HCT116 (cell line): Measurements from ENCODE around the gene RNF220. TPM values are rescaled to one million over a fixed set of nuclear protein-coding genes. Genes with fewer than 3 reads are reported as not detected.

Experiments
- ATAC-seq: fragments of 200-7000 bp; cut with Tn5 transposase; 2 replicates; pipeline ENCODE4 v1.9.1; 2020; ENCODE audit warnings: mild to moderate bottlenecking, moderate library complexity
- BruUV-seq: library from RNA; stranded (reverse); fragments of 400-500 nt; replicated peaks from 2 replicates; lab custom pipeline; 2021; lab: Mats Ljungman, UMichigan
- CTCF ChIA-PET: fragments of 300-600 bp; sonication (Branson Sonifier 250); formaldehyde crosslinking; loops from one replicate; lab custom pipeline; 2021; ENCODE audit warnings: antibody characterized with exemption; lab: Charles Lee
- POLR2A ChIA-PET: fragments of 300-600, 350-600 bp; sonication (Branson Sonifier 250); formaldehyde crosslinking; loops from one replicate; lab custom pipeline; 2021; ENCODE audit warnings: antibody characterized with exemption; lab: Charles Lee
- RAD21 ChIA-PET, 2 experiments: fragments of 300-600 bp; sonication (Branson Sonifier 250); formaldehyde crosslinking; loops; one replicate each; lab custom pipeline; 2023; ENCODE audit warnings: low total read pairs in 2 of 2; ENCODE audit not compliant: uncharacterized antibody in 2 of 2, unreplicated experiment in 2 of 2, low non-redundant PET in 1 of 2; lab: Charles Lee
- DNase-seq: peaks from one replicate; pipeline ENCODE4 v3.0.0-alpha.2; 2010; ENCODE audit warnings: low read depth, low spot score
- H2AFZ ChIP-seq: fragments of 200-600 bp; shearing (Covaris generic), sonication (generic); 2 replicates; pipeline ENCODE4 v1.6.1; 2017; ENCODE audit warnings: low read depth, mixed run types, mixed read lengths, antibody characterized with exemption, low read length; ENCODE audit not compliant: poor library complexity, severe bottlenecking
- H3K27ac ChIP-seq: 2 replicates; pipeline ENCODE4 v1.5.1; 2012; ENCODE audit warnings: low read depth, low read length
- H3K27me3 ChIP-seq: fragments of 200-600 bp; sonication (generic); 2 replicates; pipeline ENCODE4 v1.6.1; 2016; ENCODE audit warnings: mixed run types, low read length, mixed read lengths; ENCODE audit not compliant: insufficient read depth
- H3K36me3 ChIP-seq, 2 experiments: fragments of 200-500 bp in 1 of 2; fragments of 200-600 bp in 1 of 2; sonication (Bioruptor generic) in 1 of 2; sonication (generic) in 1 of 2; 2 replicates each; pipeline versions ENCODE4 v1.5.1 to v1.6.1; 2014 to 2016; ENCODE audit warnings: low read length in 2 of 2, inconsistent platforms in 1 of 2, mixed read lengths in 1 of 2, mixed run types in 1 of 2; ENCODE audit not compliant: insufficient read depth in 2 of 2, control insufficient read depth in 1 of 2
- H3K4me1 ChIP-seq, 2 experiments: fragments of 200-600 bp in 1 of 2; sonication (generic) in 1 of 2; 2 replicates each; pipeline versions ENCODE4 v1.5.1 to v1.6.1; 2012 to 2017; ENCODE audit warnings: low read length in 2 of 2, inconsistent platforms in 1 of 2, mild to moderate bottlenecking in 1 of 2, mixed read lengths in 1 of 2, mixed run types in 1 of 2, moderate library complexity in 1 of 2; ENCODE audit not compliant: insufficient read depth in 2 of 2, control insufficient read depth in 1 of 2
- H3K4me2 ChIP-seq: fragments of 200-600 bp; sonication (generic); 2 replicates; pipeline ENCODE4 v1.6.1; 2017; ENCODE audit warnings: mixed run types, low read length, mixed read lengths
- H3K4me3 ChIP-seq, 2 experiments: fragments of 200-600 bp in 1 of 2; sonication (generic) in 1 of 2; replicated peaks in 1 of 2; 2 replicates each; pipeline ENCODE4 v1.5.1; 2011 to 2016; ENCODE audit warnings: low read length in 2 of 2, control low read depth in 1 of 2, low read depth in 1 of 2, mild to moderate bottlenecking in 1 of 2, mixed read lengths in 1 of 2, mixed run types in 1 of 2
- H3K79me2 ChIP-seq: fragments of 200-600 bp; sonication (generic); 2 replicates; pipeline ENCODE4 v1.6.1; 2017; ENCODE audit warnings: mild to moderate bottlenecking, mixed run types, low read length, moderate library complexity, mixed read lengths; ENCODE audit not compliant: insufficient read depth
- H3K9ac ChIP-seq: fragments of 200-600 bp; sonication (generic); 2 replicates; pipeline ENCODE4 v1.6.1; 2016; ENCODE audit warnings: low read length, mixed read lengths
- H3K9me2 ChIP-seq: fragments of 200-600 bp; sonication (generic), shearing (Covaris generic); 2 replicates; pipeline ENCODE4 v1.6.1; 2017; ENCODE audit warnings: mixed run types, mild to moderate bottlenecking, moderate library complexity; ENCODE audit not compliant: insufficient read depth
- H3K9me3 ChIP-seq, 2 experiments: fragments of 200-500 bp in 1 of 2; fragments of 200-600 bp in 1 of 2; sonication (Bioruptor generic) in 1 of 2; sonication (generic) in 1 of 2; 2 replicates each; pipeline ENCODE4 v1.6.1; 2014 to 2017; ENCODE audit warnings: low read length in 2 of 2, mixed read lengths in 2 of 2, inconsistent platforms in 1 of 2, low read depth in 1 of 2, mild to moderate bottlenecking in 1 of 2, mixed run types in 1 of 2, moderate library complexity in 1 of 2; ENCODE audit not compliant: control insufficient read depth in 1 of 2, insufficient read depth in 1 of 2
- H4K20me1 ChIP-seq: fragments of 200-600 bp; sonication (generic), shearing (Covaris generic); 2 replicates; pipeline ENCODE4 v1.6.1; 2017; ENCODE audit warnings: mixed run types, mild to moderate bottlenecking, moderate library complexity; ENCODE audit not compliant: insufficient read depth
- CBX3 ChIP-seq: IDR thresholded peaks from 2 replicates; pipeline ENCODE4 v1.6.1; 2012; ENCODE audit warnings: low read depth
- CEBPB ChIP-seq: IDR thresholded peaks from 2 replicates; pipeline ENCODE4 v1.6.1; 2012; ENCODE audit warnings: low read depth
- ELF1 ChIP-seq: IDR thresholded peaks from 2 replicates; pipeline ENCODE4 v1.6.1; 2012; ENCODE audit warnings: low read depth, borderline replicate concordance
- EZH2 ChIP-seq: fragments of 200-600 bp; sonication (generic); IDR thresholded peaks from 2 replicates; pipeline ENCODE4 v1.6.1; 2017; ENCODE audit warnings: antibody characterized with exemption, mixed run types
- EZH2phosphoT487 ChIP-seq: fragments of 200-600 bp; IDR thresholded peaks from 2 replicates; pipeline ENCODE4 v1.6.1; 2018; ENCODE audit warnings: antibody characterized with exemption, borderline replicate concordance
- FOSL1 ChIP-seq: IDR thresholded peaks from 2 replicates; pipeline ENCODE4 v1.6.1; 2012; ENCODE audit warnings: low read depth
- JUND ChIP-seq: IDR thresholded peaks from 2 replicates; pipeline ENCODE4 v1.6.1; 2012
- MAX ChIP-seq: IDR thresholded peaks from 2 replicates; pipeline ENCODE4 v1.6.1; 2012
- POLR2AphosphoS5 ChIP-seq: IDR thresholded peaks from 2 replicates; pipeline ENCODE4 v1.6.1; 2011; ENCODE audit warnings: mild to moderate bottlenecking, low read depth, low read length, moderate library complexity
- SP1 ChIP-seq: IDR thresholded peaks from 2 replicates; pipeline ENCODE4 v1.6.1; 2012; ENCODE audit warnings: low read depth
- TCF7L2 ChIP-seq: IDR thresholded peaks from 2 replicates; pipeline ENCODE4 v1.7.0; 2011; ENCODE audit warnings: borderline replicate concordance, inconsistent platforms; ENCODE audit not compliant: insufficient read depth, insufficient read length; ENCODE audit errors: extremely low read depth
- YY1 ChIP-seq: IDR thresholded peaks from 2 replicates; pipeline ENCODE4 v1.6.1; 2011; ENCODE audit warnings: low read length, low read depth, moderate library complexity, mild to moderate bottlenecking; ENCODE audit not compliant: insufficient replicate concordance; ENCODE audit errors: extremely low read depth
- ZFX ChIP-seq: fragments of 450-650 bp; IDR thresholded peaks from 2 replicates; pipeline ENCODE4 v1.6.1; 2017
- ZNF274 ChIP-seq: fragments of 200-500 bp; sonication (Bioruptor generic); IDR thresholded peaks from 2 replicates; pipeline ENCODE4 v1.6.1; 2014; ENCODE audit warnings: mild to moderate bottlenecking, low read depth, low read length, inconsistent platforms
- intact Hi-C: fragments of 100-400 bp; cut with micrococcal nuclease; formaldehyde crosslinking; loops from 2 replicates; pipeline ENCODE4 v1.10.0; 2022
- total RNA-seq: library from RNA; stranded (reverse); gene quantifications from one replicate; pipeline ENCODE4 v1.2.1, GENCODE V29; 2021; ENCODE audit not compliant: unreplicated experiment

Gene RNF220
- total RNA-seq, 1 experiment from 2014 or later = 84.5 TPM

- no peaks in the 10 kb centered on the region for H3K9me3 ChIP-seq
- POLR2A ChIA-PET = no interaction called here
- ATAC-seq = no peak
- no peak overlapping the region for H3K27ac ChIP-seq
- no peak for DNase-seq
- H3K36me3 ChIP-seq = no peaks in the 10 kb centered on the region
- no peaks in the 10 kb centered on the region for H3K27me3 ChIP-seq
- H3K4me2 ChIP-seq = no peak overlapping the region
- intact Hi-C loops = no loop called here
- H3K4me1 ChIP-seq = peaks cover 0 to 2% of the 10 kb centered on the region in 2 experiments; a peak in 2 of 4 replicates
- no peaks in the 10 kb centered on the region for H4K20me1 ChIP-seq
- no peaks in the 10 kb centered on the region for H3K79me2 ChIP-seq
- no peak overlapping the region for H2AFZ ChIP-seq
- H3K9me2 ChIP-seq = no peaks in the 10 kb centered on the region
- RAD21 ChIA-PET = no interaction called here
- no peak for TF ChIP-seq CBX3
- TF ChIP-seq ZFX = no peak
- no peak for TF ChIP-seq ZNF274
- no peak for TF ChIP-seq EZH2phosphoT487
- no peak for TF ChIP-seq EZH2
- TF ChIP-seq FOSL1 = no peak
- TF ChIP-seq ELF1 = no peak
- TF ChIP-seq TCF7L2 = no peak
- no peak for TF ChIP-seq SP1
- TF ChIP-seq JUND = no peak
- no peak for TF ChIP-seq YY1
- no peak for TF ChIP-seq CEBPB
- no peak for TF ChIP-seq MAX
- TF ChIP-seq POLR2AphosphoS5 = no peak
- no TSS peak for BruUV-seq
- CTCF ChIA-PET = no interaction called here
- no peak overlapping the region for H3K9ac ChIP-seq
- H3K4me3 ChIP-seq = no peak overlapping the region
Observed at GRCh38 chr1:44620072-44620471, 215.0 kb downstream of the RNF220 start.
